GM18517 (cell line): ENCODE measurements around the gene CKB.

Experiments used
- ATAC-seq: cut with Tn5 transposase; IDR thresholded peaks from one replicate; pipeline ENCODE4 v1.9.1; 2021; ENCODE audit warnings: mild to moderate bottlenecking, moderate library complexity; ENCODE audit not compliant: unreplicated experiment

The CKB gene

GRCh38 chr14:103492156-103492925, 30.3 kb downstream of the CKB start:
- ATAC-seq: no peak

- no peak for ATAC-seq
Observed at GRCh38 chr14:103491691-103492090, 30.9 kb downstream of the CKB start.

- no peak for ATAC-seq
Observed at GRCh38 chr14:103489621-103490020, 33.0 kb downstream of the CKB start.

- ATAC-seq: no peak
Observed at GRCh38 chr14:103488960-103489359, 33.7 kb downstream of the CKB start.

GRCh38 chr14:103488071-103488470, 34.6 kb downstream of the CKB start:
- no peak for ATAC-seq

- ATAC-seq: no peak
Observed at GRCh38 chr14:103485504-103485903, 37.1 kb downstream of the CKB start.

GRCh38 chr14:103483600-103483999, 39.0 kb downstream of the CKB start:
- ATAC-seq: no peak

GRCh38 chr14:103480595-103480994, 42.0 kb downstream of the CKB start:
- ATAC-seq: peak; percentile 87

- no peak for ATAC-seq
Observed at GRCh38 chr14:103476631-103477030, 46.0 kb downstream of the CKB start.

- no peak for ATAC-seq
Observed at GRCh38 chr14:103476065-103476464, 46.6 kb downstream of the CKB start.

- ATAC-seq: no peak
Observed at GRCh38 chr14:103474893-103475292, 47.7 kb downstream of the CKB start.

- no peak for ATAC-seq
Observed at GRCh38 chr14:103472939-103473338, 49.7 kb downstream of the CKB start.
